HPDE6-E6E7 (cell line): ENCODE results near the gene AKR1C4.

Source experiments
- DNase-seq: peaks from one replicate; pipeline ENCODE4 v3.0.0; 2011; ENCODE audit warnings: missing footprints; ENCODE audit errors: extremely low spot score

The AKR1C4 gene

DNA sequence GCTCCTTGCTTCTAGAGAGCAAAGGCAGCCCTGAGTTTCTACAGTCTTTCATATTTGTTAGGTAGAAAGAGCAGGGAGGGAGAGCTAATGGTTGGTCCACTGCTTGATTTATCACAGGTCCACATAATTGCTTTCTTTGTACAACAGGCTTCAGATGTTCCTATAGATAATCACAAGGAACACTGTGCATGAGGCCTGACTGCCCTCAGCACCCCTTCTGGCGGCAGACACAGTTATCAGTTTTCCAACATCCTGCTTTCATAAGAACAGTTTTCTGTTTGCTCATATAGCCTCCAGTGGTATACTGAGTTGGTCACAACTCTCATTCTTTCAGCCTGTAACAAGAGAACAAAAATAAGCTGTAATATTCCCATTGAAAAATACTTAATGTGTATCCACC is 69.7 kb downstream of the AKR1C4 start:
- DNase-seq, result no peak

DNA sequence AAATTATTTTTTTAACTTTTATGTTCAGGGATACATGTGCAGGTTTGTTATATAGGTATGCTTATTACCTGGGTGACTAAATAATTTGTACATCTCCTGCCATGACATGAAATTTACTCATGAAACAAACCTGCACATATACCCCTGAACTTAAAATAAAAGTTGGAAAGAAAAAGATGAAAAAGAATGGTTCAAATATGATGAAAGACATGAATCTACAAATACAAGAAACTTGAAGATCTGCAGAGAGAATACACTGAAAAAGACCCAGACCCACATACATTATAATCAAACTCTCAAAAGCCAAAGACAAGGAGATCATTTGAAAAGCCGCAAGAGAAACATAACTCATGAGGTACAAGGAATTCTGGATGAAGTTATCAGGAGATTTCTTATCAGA is 70.2 kb downstream of the AKR1C4 start:
- no peak for DNase-seq

DNA sequence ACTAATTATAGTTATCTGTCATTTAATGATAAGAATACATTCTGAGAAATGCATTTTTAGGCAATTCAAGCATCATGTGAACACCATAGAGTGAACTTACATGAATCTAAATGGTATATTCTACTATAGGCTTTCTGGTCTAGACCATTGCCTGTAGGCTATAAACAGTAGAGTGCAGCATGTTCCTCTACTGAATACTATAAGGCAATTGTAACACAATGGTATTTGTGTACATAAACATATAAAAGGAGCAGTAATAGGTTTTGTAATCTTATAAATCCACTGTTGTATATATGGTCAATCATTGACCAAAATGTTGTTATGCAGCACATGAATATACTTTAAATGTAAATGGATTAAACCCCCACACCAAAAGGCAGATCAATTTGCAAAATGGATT is 71.6 kb downstream of the AKR1C4 start:
- no peak for DNase-seq
